Measurements from ENCODE around the gene SPACA6. TPM values are rescaled to one million over a fixed set of nuclear protein-coding genes. Genes with fewer than 3 reads are reported as not detected.
"Not testable (repeated sequence)": the region's sequence is repeated elsewhere in the genome, so short reads cannot be mapped to it uniquely, and the experiment has no call there.

The SPACA6 gene
- total RNA-seq, 5 donors from 2014 or later (not counting 1 experiment from before 2014, with no cell fraction given), result 5.5 to 9.9 (median 6.9) TPM

DNA sequence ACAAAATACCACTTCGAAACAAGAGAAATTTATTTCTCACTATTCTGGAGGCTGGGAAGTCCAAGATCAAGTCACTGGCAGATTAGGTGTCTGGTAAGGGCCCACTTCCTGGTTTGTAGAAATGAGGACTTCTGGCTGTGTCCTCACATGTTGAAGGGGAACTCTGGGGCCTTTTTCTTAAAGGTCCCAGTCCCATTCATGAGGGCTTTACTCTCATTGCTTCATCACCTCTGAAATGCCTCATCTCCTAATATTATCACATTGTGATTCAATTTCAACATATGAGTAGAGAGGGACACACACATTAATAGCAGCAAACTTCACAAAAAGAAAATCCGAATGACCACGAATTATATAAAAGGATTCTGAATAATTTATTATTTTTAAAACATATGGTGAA, 24.9 kb upstream of the SPACA6 start:
- Histone ChIP-seq H3K27ac (ENCODE audit: low read length) (no peak overlapping the region), H3K9me3 (no peaks in the 10 kb centered on the region), H3K36me3 (ENCODE audit: control insufficient read depth in 2 of 2, extremely low read depth in 1 of 2, insufficient read depth in 1 of 2, low read length in 1 of 2) (no peaks in the 10 kb centered on the region), H3K27me3 (replicated peaks in 1 of 2; ENCODE audit: control insufficient read depth in 2 of 2, extremely low read depth in 1 of 2, insufficient read depth in 2 of 2, low read length in 1 of 2) (peaks cover 0 to 16% of the 10 kb centered on the region in 2 experiments), H3K4me3 (ENCODE audit: control insufficient read depth in 1 of 2, extremely low read depth in 1 of 2, low read length in 1 of 2) (no peak overlapping the region), H3K4me1 (ENCODE audit: control insufficient read depth in 1 of 2, extremely low read depth in 1 of 2, insufficient read depth in 2 of 2, low read length in 2 of 2) (no peaks in the 10 kb centered on the region)
- WGBS (ENCODE audit: insufficient coverage), result no CpG with 5 or more reads among the region's 3 CpGs
- peaks cover 18 to 29% of the 10 kb centered on the region in 2 donors for H3K27me3 Mint-ChIP-seq
- H3K4me1 Mint-ChIP-seq, result no peaks in the 10 kb centered on the region
- CTCF ChIA-PET, result interaction anchor here in 1 of 2 donors (0.9 kb wide), 1 partner anchor 11 kb away, joined by 4 read pairs; no protein-coding TSS in a partner anchor
- POLR2A ChIA-PET, result no interaction called here
- ATAC-seq (replicated peaks in 1 of 4), result no peak
- no peak overlapping the region for H3K4me3 Mint-ChIP-seq
- DNase-seq, result no peak
- H3K9me3 Mint-ChIP-seq, result no peaks in the 10 kb centered on the region
- no peak overlapping the region for H3K27ac Mint-ChIP-seq
- no peaks in the 10 kb centered on the region for H3K36me3 Mint-ChIP-seq

DNA sequence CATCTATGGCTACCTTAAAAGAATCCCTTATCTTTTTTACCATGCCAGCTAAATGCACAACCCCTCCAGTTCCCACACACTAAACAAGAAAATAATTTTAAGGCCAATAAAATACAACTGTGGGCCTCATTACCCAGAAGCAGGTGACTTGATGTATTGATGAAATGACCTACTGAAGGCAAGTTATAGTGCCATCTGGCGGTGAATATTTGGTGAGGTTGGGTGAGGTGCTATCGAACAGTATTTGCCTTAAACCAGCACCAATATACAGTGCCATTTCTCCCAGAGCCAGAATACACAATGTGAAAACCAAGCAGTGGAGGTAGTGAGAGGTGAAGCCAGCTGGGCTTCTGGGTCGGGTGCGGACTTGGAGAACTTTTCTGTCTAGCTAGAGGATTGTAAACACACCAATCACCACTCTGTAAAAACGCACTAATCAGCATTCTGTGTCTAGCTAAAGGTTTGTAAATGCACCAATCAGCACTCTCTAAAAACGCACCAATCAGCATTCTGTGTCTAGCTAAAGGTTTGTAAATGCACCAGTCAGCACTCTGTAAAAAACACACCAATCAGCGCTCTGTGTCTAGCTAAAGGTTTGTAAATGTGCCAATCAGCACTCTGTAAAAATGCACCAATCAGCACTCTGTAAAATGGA, 17.1 kb upstream of the SPACA6 start:
- peak overlapping the region; percentile 76 to 80 for H3K27ac Mint-ChIP-seq
- peak overlapping the region; percentile 47 to 76 (median 61) for H3K4me3 Mint-ChIP-seq
- peaks cover 8 to 15% (median 13%) of the 10 kb centered on the region in 3 donors for H3K4me1 Mint-ChIP-seq
- H3K9me3 ChIP-seq; H3K36me3 ChIP-seq (ENCODE audit: control insufficient read depth in 2 of 2, extremely low read depth in 1 of 2, insufficient read depth in 1 of 2, low read length in 1 of 2); ATAC-seq (replicated peaks in 1 of 4); POLR2A ChIA-PET; H3K27ac ChIP-seq (ENCODE audit: low read length); H3K9me3 Mint-ChIP-seq; H3K27me3 ChIP-seq (replicated peaks in 1 of 2; ENCODE audit: control insufficient read depth in 2 of 2, extremely low read depth in 1 of 2, insufficient read depth in 2 of 2, low read length in 1 of 2); H3K36me3 Mint-ChIP-seq; H3K4me3 ChIP-seq (ENCODE audit: control insufficient read depth in 1 of 2, extremely low read depth in 1 of 2, low read length in 1 of 2): not testable (repeated sequence)
- peaks cover 2 to 12% of the 10 kb centered on the region in 2 donors for H3K27me3 Mint-ChIP-seq
- CTCF ChIA-PET, result interaction anchor here in 1 of 2 donors (0.7 to 1.6 kb wide), 3 partner anchors 19 to 1068 kb away, joined by 3 to 5 read pairs (median 4); no protein-coding TSS in a partner anchor
- DNase-seq, result peak in 1 of 35 experiments; percentile 31
- WGBS (ENCODE audit: insufficient coverage), result 40% methylated on average over 1 of the region's 7 CpGs
- H3K4me1 ChIP-seq (ENCODE audit: control insufficient read depth in 1 of 2, extremely low read depth in 1 of 2, insufficient read depth in 2 of 2, low read length in 2 of 2), result peaks cover 0 to 12% of the 10 kb centered on the region in 2 experiments

DNA sequence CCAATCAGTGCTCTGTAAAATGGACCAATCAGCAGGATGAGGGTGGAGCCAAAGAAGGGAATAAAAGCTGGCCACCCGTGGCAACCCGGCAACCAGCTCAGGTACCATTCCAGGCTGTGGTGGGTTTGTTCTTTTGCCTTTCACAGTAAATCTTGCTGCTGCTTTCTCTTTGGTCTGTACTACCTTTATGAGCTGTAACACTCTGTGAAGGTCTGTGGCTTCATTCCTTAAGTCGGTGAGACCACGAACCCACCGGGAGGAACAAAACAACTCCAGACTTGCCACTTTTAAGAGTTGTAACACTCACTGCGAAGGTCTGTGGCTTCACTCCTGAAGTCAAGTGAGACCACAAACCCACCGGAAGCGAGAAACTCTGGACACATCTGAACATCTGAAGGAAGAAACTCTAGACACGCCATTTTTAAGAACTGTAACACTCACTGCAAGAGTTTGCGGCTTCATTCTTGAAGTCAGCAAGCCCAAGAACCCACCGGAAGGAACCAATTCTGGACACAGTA, 16.5 kb upstream of the SPACA6 start:
- H3K27ac Mint-ChIP-seq, result peak overlapping the region; percentile 76 to 80
- H3K27me3 Mint-ChIP-seq, result peaks cover 2 to 12% of the 10 kb centered on the region in 2 donors
- H3K36me3 Mint-ChIP-seq, result no peaks in the 10 kb centered on the region
- peaks cover 0 to 9% (median 2%) of the 10 kb centered on the region in 3 donors for H3K9me3 Mint-ChIP-seq
- ChIA-PET CTCF (interaction anchor here in 1 of 2 donors (0.7 to 1.6 kb wide), 3 partner anchors 20 to 1069 kb away, joined by 3 to 5 read pairs (median 4); no protein-coding TSS in a partner anchor), POLR2A (interaction anchor here in 1 of 2 donors (0.5 kb wide), 1 partner anchor 30 kb away, joined by 3 read pairs; no protein-coding TSS in a partner anchor)
- H3K4me1 Mint-ChIP-seq, result peaks cover 8 to 15% (median 13%) of the 10 kb centered on the region in 3 donors
- Histone ChIP-seq H3K27me3 (replicated peaks in 1 of 2; ENCODE audit: control insufficient read depth in 2 of 2, extremely low read depth in 1 of 2, insufficient read depth in 2 of 2, low read length in 1 of 2) (no peaks in the 10 kb centered on the region), H3K36me3 (ENCODE audit: control insufficient read depth in 2 of 2, extremely low read depth in 1 of 2, insufficient read depth in 1 of 2, low read length in 1 of 2) (no peaks in the 10 kb centered on the region), H3K4me1 (ENCODE audit: control insufficient read depth in 1 of 2, extremely low read depth in 1 of 2, insufficient read depth in 2 of 2, low read length in 2 of 2) (peaks cover 0 to 12% of the 10 kb centered on the region in 2 experiments), H3K4me3 (ENCODE audit: control insufficient read depth in 1 of 2, extremely low read depth in 1 of 2, low read length in 1 of 2) (no peak overlapping the region), H3K27ac (ENCODE audit: low read length) (peak overlapping the region; percentile 45), H3K9me3 (no peaks in the 10 kb centered on the region)
- DNase-seq, result peak in 18 of 35 experiments; percentile 14 to 63 (median 30)
- H3K4me3 Mint-ChIP-seq, result peak overlapping the region; percentile 47 to 76 (median 61)
- 5% methylated on average over 6 of the region's 11 CpGs for WGBS (ENCODE audit: insufficient coverage)
- peak; percentile 64 to 88 (median 76) for ATAC-seq (replicated peaks in 1 of 4)

DNA sequence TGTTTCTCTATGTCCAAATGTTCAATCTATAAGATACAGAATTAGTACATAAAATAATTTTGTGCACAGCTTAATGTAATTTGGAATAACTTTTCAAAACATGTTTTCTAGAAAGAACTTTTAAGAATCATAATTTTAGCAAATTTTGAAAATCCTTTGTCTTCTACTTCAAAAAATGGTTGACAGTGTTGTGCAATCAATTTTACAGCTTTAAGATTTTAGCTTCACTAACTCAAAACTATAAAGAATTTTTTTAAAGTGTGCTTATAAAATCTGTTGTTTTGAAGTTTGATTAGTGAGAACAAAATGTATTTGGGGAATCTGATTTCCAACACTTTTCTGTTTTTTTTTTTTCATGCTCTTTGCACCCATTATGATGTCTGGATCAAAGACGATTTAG, 12.7 kb upstream of the SPACA6 start:
- DNase-seq (no peak), ATAC-seq (replicated peaks in 1 of 4) (no peak)
- Histone ChIP-seq H3K4me3 (ENCODE audit: control insufficient read depth in 1 of 2, extremely low read depth in 1 of 2, low read length in 1 of 2) (no peak overlapping the region), H3K36me3 (ENCODE audit: control insufficient read depth in 2 of 2, extremely low read depth in 1 of 2, insufficient read depth in 1 of 2, low read length in 1 of 2) (no peaks in the 10 kb centered on the region), H3K27ac (ENCODE audit: low read length) (no peak overlapping the region), H3K27me3 (replicated peaks in 1 of 2; ENCODE audit: control insufficient read depth in 2 of 2, extremely low read depth in 1 of 2, insufficient read depth in 2 of 2, low read length in 1 of 2) (no peaks in the 10 kb centered on the region), H3K9me3 (peaks cover 2% of the 10 kb centered on the region), H3K4me1 (ENCODE audit: control insufficient read depth in 1 of 2, extremely low read depth in 1 of 2, insufficient read depth in 2 of 2, low read length in 2 of 2) (peaks cover 0 to 12% of the 10 kb centered on the region in 2 experiments)
- Mint-ChIP-seq H3K27ac (no peak overlapping the region), H3K36me3 (peaks cover 3% of the 10 kb centered on the region), H3K27me3 (peaks cover 2 to 9% of the 10 kb centered on the region in 2 donors), H3K9me3 (peaks cover 5 to 22% (median 9%) of the 10 kb centered on the region in 3 donors), H3K4me1 (peaks cover 8 to 15% (median 13%) of the 10 kb centered on the region in 3 donors), H3K4me3 (no peak overlapping the region)
- POLR2A ChIA-PET, result interaction anchor here in 1 of 2 donors (0.8 kb wide), 1 partner anchor 13 kb away, joined by 3 read pairs; no protein-coding TSS in a partner anchor
- WGBS (ENCODE audit: insufficient coverage), result no CpG with 5 or more reads among the region's 1 CpG
- CTCF ChIA-PET, result no interaction called here

DNA sequence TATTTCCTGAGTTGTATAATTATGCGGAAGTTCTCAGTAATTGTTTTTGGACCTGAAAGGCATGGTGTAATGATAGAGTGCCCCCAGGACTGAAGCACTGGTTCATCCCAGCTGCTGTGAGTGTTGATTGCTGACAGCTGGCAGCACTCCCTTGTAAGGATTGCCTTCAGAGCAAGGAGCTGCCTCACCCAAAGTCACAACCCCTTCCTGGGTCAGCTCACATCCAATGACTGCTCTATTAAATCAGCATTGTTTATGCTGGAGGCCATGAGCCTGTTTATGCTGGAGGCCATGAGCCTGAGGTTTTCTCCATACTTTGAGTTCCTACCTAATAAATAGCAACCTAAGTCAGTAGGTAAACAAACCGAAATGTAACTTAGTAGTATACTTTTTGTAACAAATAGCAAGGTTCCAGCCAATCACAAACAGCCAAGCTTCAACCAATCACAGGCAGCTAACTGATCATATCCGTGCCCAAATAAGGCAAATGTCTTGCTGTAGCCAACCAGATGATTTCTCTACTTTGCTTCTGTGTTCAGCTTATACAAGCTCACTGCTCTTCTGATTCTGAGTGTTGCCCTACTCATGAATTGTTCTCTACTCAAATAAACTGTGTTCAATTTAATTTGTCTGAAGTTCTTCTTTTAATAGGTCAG, 11.7 kb upstream of the SPACA6 start:
- CTCF ChIA-PET, result no interaction called here

DNA sequence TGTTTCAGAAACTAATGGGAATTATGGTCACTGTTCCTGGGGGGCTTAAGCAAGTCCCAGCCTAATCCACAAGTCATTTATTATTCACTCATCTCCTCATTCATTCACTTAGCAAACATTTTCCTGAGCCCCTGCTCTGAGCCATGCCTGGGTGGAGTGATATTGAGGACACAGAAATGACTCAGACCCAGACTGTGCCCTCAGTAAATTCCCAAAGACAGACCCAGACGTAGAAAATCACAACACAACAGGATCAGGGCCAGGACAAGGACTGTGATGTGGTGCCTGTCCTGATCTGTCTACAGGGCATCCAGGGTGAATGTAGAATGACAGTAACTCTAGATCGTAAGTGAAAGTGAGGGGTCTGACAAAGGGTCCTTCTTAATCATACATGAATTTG, 7.0 kb upstream of the SPACA6 start:
- peaks cover 2% of the 10 kb centered on the region for H3K9me3 ChIP-seq
- peaks cover 5 to 19% (median 11%) of the 10 kb centered on the region in 3 donors for H3K9me3 Mint-ChIP-seq
- H3K4me3 Mint-ChIP-seq, result no peak overlapping the region
- WGBS (ENCODE audit: insufficient coverage), result 100% methylated on average over 1 of the region's 2 CpGs
- DNase-seq (no peak), ATAC-seq (replicated peaks in 1 of 4) (no peak)
- CTCF ChIA-PET, result no interaction called here
- H3K36me3 Mint-ChIP-seq, result peaks cover 3% of the 10 kb centered on the region
- peaks cover 0 to 25% of the 10 kb centered on the region in 2 experiments for H3K27me3 ChIP-seq (replicated peaks in 1 of 2; ENCODE audit: control insufficient read depth in 2 of 2, extremely low read depth in 1 of 2, insufficient read depth in 2 of 2, low read length in 1 of 2)
- peaks cover 9 to 17% (median 11%) of the 10 kb centered on the region in 3 donors for H3K4me1 Mint-ChIP-seq
- no peak overlapping the region for H3K27ac Mint-ChIP-seq
- peaks cover 4 to 7% of the 10 kb centered on the region in 2 donors for H3K27me3 Mint-ChIP-seq
- H3K36me3 ChIP-seq (ENCODE audit: control insufficient read depth in 2 of 2, extremely low read depth in 1 of 2, insufficient read depth in 1 of 2, low read length in 1 of 2), result no peaks in the 10 kb centered on the region
- H3K4me3 ChIP-seq (ENCODE audit: control insufficient read depth in 1 of 2, extremely low read depth in 1 of 2, low read length in 1 of 2), result no peak overlapping the region
- POLR2A ChIA-PET, result no interaction called here
- H3K27ac ChIP-seq (ENCODE audit: low read length), result no peak overlapping the region
- H3K4me1 ChIP-seq (ENCODE audit: control insufficient read depth in 1 of 2, extremely low read depth in 1 of 2, insufficient read depth in 2 of 2, low read length in 2 of 2), result peaks cover 2 to 22% of the 10 kb centered on the region in 2 experiments

More for the DNA sequence above, 11.7 kb upstream of the SPACA6 start:
- no CpG with 5 or more reads among the region's 3 CpGs for WGBS (ENCODE audit: insufficient coverage)
- Histone ChIP-seq H3K36me3 (ENCODE audit: control insufficient read depth in 2 of 2, extremely low read depth in 1 of 2, insufficient read depth in 1 of 2, low read length in 1 of 2) (no peaks in the 10 kb centered on the region), H3K27ac (ENCODE audit: low read length) (no peak overlapping the region), H3K4me3 (ENCODE audit: control insufficient read depth in 1 of 2, extremely low read depth in 1 of 2, low read length in 1 of 2) (no peak overlapping the region), H3K4me1 (ENCODE audit: control insufficient read depth in 1 of 2, extremely low read depth in 1 of 2, insufficient read depth in 2 of 2, low read length in 2 of 2) (peaks cover 0 to 9% of the 10 kb centered on the region in 2 experiments), H3K27me3 (replicated peaks in 1 of 2; ENCODE audit: control insufficient read depth in 2 of 2, extremely low read depth in 1 of 2, insufficient read depth in 2 of 2, low read length in 1 of 2) (no peaks in the 10 kb centered on the region), H3K9me3 (peaks cover 2% of the 10 kb centered on the region)
- H3K27me3 Mint-ChIP-seq, result peaks cover 2 to 9% of the 10 kb centered on the region in 2 donors
- no peak overlapping the region for H3K27ac Mint-ChIP-seq
- DNase-seq (no peak), ATAC-seq (replicated peaks in 1 of 4) (no peak)
- peaks cover 5 to 23% (median 12%) of the 10 kb centered on the region in 3 donors for H3K9me3 Mint-ChIP-seq
- POLR2A ChIA-PET, result interaction anchor here in 1 of 2 donors (0.6 kb wide), 1 partner anchor 1728 kb away, joined by 3 read pairs; no protein-coding TSS in a partner anchor
- H3K4me1 Mint-ChIP-seq, result peaks cover 8 to 10% (median 9%) of the 10 kb centered on the region in 3 donors
- no peak overlapping the region for H3K4me3 Mint-ChIP-seq
- peaks cover 3% of the 10 kb centered on the region for H3K36me3 Mint-ChIP-seq

All from T-cell (primary cell).